ENCODE results near the gene MINAR1. TPM values are rescaled to one million over a fixed set of nuclear protein-coding genes. Genes with fewer than 3 reads are reported as not detected.

Gene MINAR1
- total RNA-seq, 2 experiments from 2014 or later = 0.45 TPM

- CTCF ChIA-PET = interaction anchor here (1.3 kb wide), 1 partner anchor 107 kb away, joined by 3 read pairs; no protein-coding TSS in a partner anchor
- Mint-ChIP-seq H3K27me3 (peaks cover 4% of the 10 kb centered on the region), H3K4me1 (ENCODE audit: low read depth) (no peaks in the 10 kb centered on the region), H3K36me3 (ENCODE audit: low read depth) (no peaks in the 10 kb centered on the region), H3K4me3 (no peak overlapping the region), H3K9me3 (peaks cover 3% of the 10 kb centered on the region), H3K27ac (no peak overlapping the region)
- no peak for DNase-seq
- no peak for ATAC-seq
- POLR2A ChIA-PET = no interaction called here
- intact Hi-C loops (cut with micrococcal nuclease) = no loop called here
- TF ChIP-seq, protein P1, sequence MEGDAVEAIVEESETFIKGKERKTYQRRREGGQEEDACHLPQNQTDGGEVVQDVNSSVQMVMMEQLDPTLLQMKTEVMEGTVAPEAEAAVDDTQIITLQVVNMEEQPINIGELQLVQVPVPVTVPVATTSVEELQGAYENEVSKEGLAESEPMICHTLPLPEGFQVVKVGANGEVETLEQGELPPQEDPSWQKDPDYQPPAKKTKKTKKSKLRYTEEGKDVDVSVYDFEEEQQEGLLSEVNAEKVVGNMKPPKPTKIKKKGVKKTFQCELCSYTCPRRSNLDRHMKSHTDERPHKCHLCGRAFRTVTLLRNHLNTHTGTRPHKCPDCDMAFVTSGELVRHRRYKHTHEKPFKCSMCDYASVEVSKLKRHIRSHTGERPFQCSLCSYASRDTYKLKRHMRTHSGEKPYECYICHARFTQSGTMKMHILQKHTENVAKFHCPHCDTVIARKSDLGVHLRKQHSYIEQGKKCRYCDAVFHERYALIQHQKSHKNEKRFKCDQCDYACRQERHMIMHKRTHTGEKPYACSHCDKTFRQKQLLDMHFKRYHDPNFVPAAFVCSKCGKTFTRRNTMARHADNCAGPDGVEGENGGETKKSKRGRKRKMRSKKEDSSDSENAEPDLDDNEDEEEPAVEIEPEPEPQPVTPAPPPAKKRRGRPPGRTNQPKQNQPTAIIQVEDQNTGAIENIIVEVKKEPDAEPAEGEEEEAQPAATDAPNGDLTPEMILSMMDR (IDR thresholded peaks at IDR 0.05) = no peak
Measured at GRCh38 chr15:79447060-79447459, 14.9 kb downstream of the MINAR1 start.

DNA sequence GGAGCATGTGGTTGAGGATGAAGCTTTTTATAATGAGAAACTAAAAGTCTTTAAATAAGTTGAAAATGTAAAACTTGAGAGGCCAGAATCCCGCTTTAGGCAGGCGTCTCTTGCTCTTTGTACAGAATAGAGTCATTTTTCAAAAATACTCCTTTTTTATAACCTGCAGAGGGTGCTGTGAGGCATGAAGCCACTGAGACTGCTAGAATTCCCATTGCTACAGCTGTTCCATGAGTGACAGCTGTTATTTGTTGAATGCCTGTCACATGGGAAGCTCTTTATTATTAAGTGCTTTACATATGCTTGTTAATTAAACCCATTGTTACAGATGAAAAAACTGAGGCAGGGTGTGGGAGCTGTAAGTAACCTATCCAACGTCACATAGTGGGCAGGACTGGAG is 18.5 kb downstream of the MINAR1 start:
- ChIA-PET CTCF (interaction anchor here (0.7 to 1.9 kb wide), 3 partner anchors 37 to 147 kb away, joined by 3 to 6 read pairs (median 3); no protein-coding TSS in a partner anchor), POLR2A (no interaction called here)
- DNase-seq (no peak), ATAC-seq (no peak)
- intact Hi-C loops (cut with micrococcal nuclease) = no loop called here
- Mint-ChIP-seq H3K27me3 (peaks cover 4% of the 10 kb centered on the region), H3K4me1 (ENCODE audit: low read depth) (no peaks in the 10 kb centered on the region), H3K36me3 (ENCODE audit: low read depth) (no peaks in the 10 kb centered on the region), H3K9me3 (peaks cover 3% of the 10 kb centered on the region), H3K27ac (no peak overlapping the region), H3K4me3 (no peak overlapping the region)
- TF ChIP-seq, protein P1 (IDR thresholded peaks at IDR 0.05) = no peak

DNA sequence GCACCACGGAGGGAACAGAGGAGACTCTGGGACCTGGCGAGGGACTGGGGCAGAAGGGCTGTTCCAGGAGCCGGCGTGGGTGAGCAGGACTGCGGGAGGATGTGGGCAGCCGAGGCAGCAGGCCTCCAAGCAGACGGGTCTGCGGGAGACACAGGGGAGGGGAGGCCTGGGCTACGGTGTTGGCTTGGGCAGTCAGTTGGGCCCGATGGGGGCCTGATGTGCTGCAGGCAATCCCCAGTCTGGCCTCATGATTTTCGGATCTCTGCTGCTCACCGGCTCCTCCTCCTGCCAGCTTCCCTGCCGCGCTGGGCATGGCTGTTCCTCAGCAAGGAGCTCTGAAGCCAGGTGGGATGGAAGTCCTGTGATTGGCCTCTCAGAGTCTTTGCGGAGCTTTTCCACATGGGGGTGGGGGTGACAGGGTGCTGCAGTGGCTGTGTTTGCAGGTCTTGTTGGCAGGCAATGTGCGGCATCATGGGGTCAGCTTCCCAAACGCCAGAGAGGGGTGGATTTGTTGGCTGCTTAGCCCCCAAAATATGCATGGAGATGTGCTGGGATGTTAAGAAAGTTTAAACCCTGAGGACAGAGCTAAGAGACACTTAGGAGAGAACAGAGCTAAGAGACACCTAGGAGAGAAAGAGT is 19.3 kb downstream of the MINAR1 start:
- ChIA-PET CTCF (interaction anchor here (1.0 to 1.9 kb wide), 3 partner anchors 144 to 146 kb away, joined by 3 to 6 read pairs (median 3); no protein-coding TSS in a partner anchor), POLR2A (no interaction called here)
- TF ChIP-seq, protein P1 (IDR thresholded peaks at IDR 0.05) = no peak
- intact Hi-C loops (cut with micrococcal nuclease) = no loop called here
- no peak overlapping the region for H3K4me3 Mint-ChIP-seq
- no peaks in the 10 kb centered on the region for H3K36me3 Mint-ChIP-seq (ENCODE audit: low read depth)
- DNase-seq = no peak
- ATAC-seq = no peak
- H3K27ac Mint-ChIP-seq = no peak overlapping the region
- peaks cover 4% of the 10 kb centered on the region for H3K27me3 Mint-ChIP-seq
- H3K4me1 Mint-ChIP-seq (ENCODE audit: low read depth) = no peaks in the 10 kb centered on the region
- H3K9me3 Mint-ChIP-seq = peaks cover 2% of the 10 kb centered on the region

DNA sequence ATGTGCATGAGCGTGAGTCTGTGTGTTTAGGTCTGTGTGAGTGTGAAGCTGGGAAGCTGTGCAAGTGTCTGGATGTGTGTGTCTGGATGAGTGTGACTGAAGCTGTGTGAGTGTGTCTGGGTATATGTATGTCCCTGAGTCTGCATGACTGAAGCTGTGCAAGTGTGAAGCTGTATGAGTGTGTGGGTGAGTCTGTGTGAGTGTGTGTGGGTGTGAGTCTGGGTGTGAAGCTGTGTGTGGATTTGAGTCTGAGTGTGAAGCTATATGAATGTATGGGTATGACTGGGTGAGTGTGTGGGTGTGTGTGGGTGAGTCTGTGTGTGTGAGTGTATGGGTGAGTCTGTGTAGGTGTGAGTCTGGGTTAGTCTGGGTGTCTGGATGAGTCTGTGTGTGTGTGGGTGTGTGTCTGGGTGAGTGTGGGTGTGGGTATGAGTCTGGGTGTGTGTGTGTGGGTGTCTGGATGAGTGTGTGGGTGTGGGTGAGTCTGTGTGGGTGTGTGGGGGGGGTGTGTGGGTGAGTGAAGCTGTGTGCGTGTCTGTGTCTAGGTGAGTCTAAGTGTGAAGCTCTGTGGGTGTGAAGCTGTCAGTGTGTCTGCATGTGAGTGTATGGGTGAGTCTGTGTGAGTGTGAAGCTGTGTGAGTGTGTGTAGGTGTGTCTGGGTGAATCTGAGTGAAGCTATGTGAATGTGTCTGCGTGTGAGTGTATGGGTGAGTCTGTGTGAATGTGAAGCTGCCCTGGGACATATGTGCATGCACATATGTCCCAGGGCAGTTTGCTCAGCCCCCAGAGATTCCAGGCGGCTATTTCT is 20.3 kb downstream of the MINAR1 start:
- TF ChIP-seq, protein P1 (IDR thresholded peaks at IDR 0.05) = no peak
- CTCF ChIA-PET = interaction anchor here (1.4 to 1.9 kb wide), 2 partner anchors 144 to 145 kb away, joined by 3 to 6 read pairs; no protein-coding TSS in a partner anchor
- Mint-ChIP-seq H3K27me3 (peaks cover 4% of the 10 kb centered on the region), H3K4me3 (no peak overlapping the region), H3K9me3 (no peaks in the 10 kb centered on the region), H3K36me3 (ENCODE audit: low read depth) (no peaks in the 10 kb centered on the region), H3K27ac (no peak overlapping the region), H3K4me1 (ENCODE audit: low read depth) (no peaks in the 10 kb centered on the region)
- ATAC-seq (no peak), DNase-seq (no peak)
- intact Hi-C loops (cut with micrococcal nuclease) = no loop called here
- POLR2A ChIA-PET = no interaction called here

- no peak for DNase-seq
Measured at GRCh38 chr15:79453446-79453845, 21.3 kb downstream of the MINAR1 start.

More at GRCh38 chr15:79453446-79453845, 21.3 kb downstream of the MINAR1 start:
- H3K4me3 Mint-ChIP-seq = no peak overlapping the region
- POLR2A ChIA-PET = no interaction called here
- H3K27ac Mint-ChIP-seq = no peak overlapping the region
- no peaks in the 10 kb centered on the region for H3K36me3 Mint-ChIP-seq (ENCODE audit: low read depth)
- no peak for ATAC-seq
- H3K4me1 Mint-ChIP-seq (ENCODE audit: low read depth) = no peaks in the 10 kb centered on the region
- intact Hi-C loops (cut with micrococcal nuclease) = no loop called here
- CTCF ChIA-PET = no interaction called here
- H3K9me3 Mint-ChIP-seq = no peaks in the 10 kb centered on the region
- H3K27me3 Mint-ChIP-seq = peaks cover 4% of the 10 kb centered on the region
- TF ChIP-seq, protein P1 (IDR thresholded peaks at IDR 0.05) = no peak

Data from activated CD8-positive, alpha-beta T cell treated with anti-CD3 and anti-CD28 coated beads for 36 hours (primary cell).